Psoas muscle (tissue), 8 donors: ENCODE results near the gene ANGPT4. TPM values are rescaled to one million over a fixed set of nuclear protein-coding genes. Genes with fewer than 3 reads are reported as not detected.

ENCODE experiments used
- ATAC-seq, 4 donors: fragments of 200-7000 bp; cut with Tn5 transposase; one replicate each; pipeline ENCODE4 v1.9.1; 2020; ENCODE audit warnings: moderate library complexity in 3 of 4, mild to moderate bottlenecking in 2 of 4
- DNase-seq, 2 donors: peaks; one replicate each; pipeline ENCODE4 v3.0.0-alpha.2; 2020
- H3K27ac ChIP-seq: fragments of 200-600 bp; one replicate; pipeline ENCODE4 v1.8.0; 2022
- H3K27me3 ChIP-seq, 3 donors: fragments of 200-600 bp in 1 of 3; one replicate each; pipeline versions ENCODE4 v1.6.1 to v1.8.0; 2013 to 2022; ENCODE audit warnings: low read length in 2 of 3, mild to moderate bottlenecking in 2 of 3, moderate library complexity in 1 of 3; ENCODE audit not compliant: insufficient read depth in 3 of 3
- H3K36me3 ChIP-seq, 2 donors: fragments of 200-600 bp in 1 of 2; one replicate each; pipeline versions ENCODE4 v1.6.1 to v1.8.0; 2013 to 2022; ENCODE audit warnings: low read depth in 1 of 2, mild to moderate bottlenecking in 1 of 2, moderate library complexity in 1 of 2; ENCODE audit not compliant: insufficient read depth in 1 of 2
- H3K4me1 ChIP-seq: fragments of 200-600 bp; one replicate; pipeline ENCODE4 v1.8.0; 2022
- H3K4me3 ChIP-seq: fragments of 200-600 bp; one replicate; pipeline ENCODE4 v1.8.0; 2022; ENCODE audit warnings: mild to moderate bottlenecking
- H3K9me3 ChIP-seq: fragments of 200-600 bp; one replicate; pipeline ENCODE4 v1.8.0; 2022
- WGBS, 3 donors: extraction: QIAGEN DNeasy Blood & Tissue Kit; methylation state at CpG; one replicate each; pipeline versions ENCODE4 v1.1.6 to v1.1.7; 2013; 5-methylcytosine and 5-hydroxymethylcytosine counted together
- intact Hi-C, 2 donors: fragments of 100-400 bp; cut with DNase I; formaldehyde crosslinking; loops; one replicate each; pipeline versions ENCODE4 v1.11.0 to v1.14.2; 2022
- polyA plus RNA-seq, 3 donors: library from polyadenylated mRNA; stranded (reverse); fragments of 200-250 nt; gene quantifications; one replicate each; pipeline ENCODE4 v1.2.3, GENCODE V29; 2013
- total RNA-seq, 4 donors: library from RNA; stranded (reverse); fragmentation: NEBNext Ultra II Directional in 2 of 4; extraction: Animal tissue kit (Norgen Biotek cat#: 25700) in 2 of 4; gene quantifications; one replicate each; pipeline versions ENCODE4 v1.2.1 to v1.2.4, GENCODE V29; 2021 to 2023
- TF ChIP-seq, protein P1 (sequence below): fragments of 200-600 bp; IDR thresholded peaks from one replicate; pipeline ENCODE4 v1.8.0; 2022; ENCODE audit warnings: antibody characterized with exemption
- donor health status: healthy with polysubstance abuse.
- donor health status: DM: no; HTN: no; CAD: no; lungs with moderate emphysema.
- donor health status: Bipolar disorder and iron deficiency.
- donor health status: healthy.
- donor health status: DM: yes; HTN: yes; CAD: no.
- donor health status: DM: no; HTN: no; CAD: no.
- donor health status: DM: no; HTN: no; CAD: no.
- donor health status: DM: yes; HTN: yes; CAD: no.

ANGPT4 gene
- total and polyA plus RNA-seq, 7 donors = 0.03 to 0.14 (median 0.06) TPM; not detected in 2

DNA sequence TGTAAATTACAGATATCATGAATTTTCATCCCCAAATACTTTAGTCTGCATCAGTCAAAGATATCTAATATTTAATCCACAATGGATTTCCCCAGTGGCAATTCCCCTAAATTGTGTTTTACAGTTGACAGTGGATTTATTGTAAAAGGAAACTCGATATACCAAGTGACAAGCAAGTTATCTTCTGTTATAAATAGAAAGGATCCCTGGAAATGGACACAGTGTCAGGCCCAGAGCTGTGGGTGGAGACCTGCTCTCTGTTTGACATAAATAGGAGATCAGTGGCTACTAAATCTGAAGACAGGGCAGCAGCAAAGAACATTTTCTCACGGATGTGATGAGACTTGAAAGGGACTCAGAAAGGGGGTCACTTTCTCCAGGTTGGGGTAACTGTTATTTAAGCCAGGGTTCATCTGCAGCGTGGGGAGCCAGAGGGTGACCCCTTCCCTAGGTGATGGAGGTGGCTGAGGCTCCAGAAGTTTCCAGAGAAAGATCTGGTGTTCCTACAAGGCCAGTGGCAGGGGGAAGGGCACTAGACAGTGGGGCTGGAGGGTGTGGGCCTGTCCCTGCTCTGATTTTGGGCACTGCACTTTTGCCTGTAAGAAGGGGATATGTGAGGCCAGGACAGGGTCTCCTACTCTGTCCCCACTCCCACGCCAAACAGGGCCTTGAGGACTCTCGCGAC is 94.9 kb downstream of the ANGPT4 start:
- ATAC-seq (peak; percentile 52 to 87 (median 78)), DNase-seq (no peak)
- H3K4me1 ChIP-seq = peaks cover 42% of the 10 kb centered on the region
- 46 to 56% (median 49%) methylated on average over 6 of the region's 6 CpGs for WGBS, 3 donors
- TF ChIP-seq, protein P1, sequence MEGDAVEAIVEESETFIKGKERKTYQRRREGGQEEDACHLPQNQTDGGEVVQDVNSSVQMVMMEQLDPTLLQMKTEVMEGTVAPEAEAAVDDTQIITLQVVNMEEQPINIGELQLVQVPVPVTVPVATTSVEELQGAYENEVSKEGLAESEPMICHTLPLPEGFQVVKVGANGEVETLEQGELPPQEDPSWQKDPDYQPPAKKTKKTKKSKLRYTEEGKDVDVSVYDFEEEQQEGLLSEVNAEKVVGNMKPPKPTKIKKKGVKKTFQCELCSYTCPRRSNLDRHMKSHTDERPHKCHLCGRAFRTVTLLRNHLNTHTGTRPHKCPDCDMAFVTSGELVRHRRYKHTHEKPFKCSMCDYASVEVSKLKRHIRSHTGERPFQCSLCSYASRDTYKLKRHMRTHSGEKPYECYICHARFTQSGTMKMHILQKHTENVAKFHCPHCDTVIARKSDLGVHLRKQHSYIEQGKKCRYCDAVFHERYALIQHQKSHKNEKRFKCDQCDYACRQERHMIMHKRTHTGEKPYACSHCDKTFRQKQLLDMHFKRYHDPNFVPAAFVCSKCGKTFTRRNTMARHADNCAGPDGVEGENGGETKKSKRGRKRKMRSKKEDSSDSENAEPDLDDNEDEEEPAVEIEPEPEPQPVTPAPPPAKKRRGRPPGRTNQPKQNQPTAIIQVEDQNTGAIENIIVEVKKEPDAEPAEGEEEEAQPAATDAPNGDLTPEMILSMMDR = no peak
- H3K36me3 ChIP-seq = no peaks in the 10 kb centered on the region
- H3K27ac ChIP-seq = peak overlapping the region; percentile 76
- intact Hi-C loops = no loop called here
- H3K4me3 ChIP-seq = no peak overlapping the region
- H3K9me3 ChIP-seq = no peaks in the 10 kb centered on the region
- H3K27me3 ChIP-seq = no peaks in the 10 kb centered on the region

- WGBS, 3 donors = 94 to 99% (median 95%) methylated on average over 3 of the region's 3 CpGs
- no peak overlapping the region for H3K27ac ChIP-seq
- ATAC-seq = no peak
- intact Hi-C loops = no loop called here
- no peaks in the 10 kb centered on the region for H3K27me3 ChIP-seq
- no peaks in the 10 kb centered on the region for H3K36me3 ChIP-seq
- TF ChIP-seq, protein P1 = no peak
- no peak for DNase-seq
- no peak overlapping the region for H3K4me3 ChIP-seq
- H3K9me3 ChIP-seq = no peaks in the 10 kb centered on the region
- peaks cover 37% of the 10 kb centered on the region for H3K4me1 ChIP-seq
These were observed 95.7 kb downstream of the ANGPT4 start for GRCh38 chr20:820323-820953.

Other genes with a start within 250 kb of the ANGPT4 start
- gene SCRT2, start 240.5 kb downstream of the ANGPT4 start, total RNA-seq = not detected
- gene SCRT2, start 240.5 kb downstream of the ANGPT4 start, polyA plus RNA-seq = not detected
- 1 to 10 TPM in 1 of 4 donors, under 1 TPM in 3; 0.37 to 1.1 (median 0.87) TPM for gene SLC52A3, start 147.8 kb downstream of the ANGPT4 start, total RNA-seq
- gene SLC52A3, start 147.8 kb downstream of the ANGPT4 start, polyA plus RNA-seq = under 1 TPM; 0.32 to 0.62 (median 0.43) TPM
- 1 to 10 TPM in 2 of 4 donors, under 1 TPM in 2; 0.83 to 3.4 (median 1.9) TPM for gene FAM110A, start 82.6 kb downstream of the ANGPT4 start, total RNA-seq
- gene FAM110A, start 82.6 kb downstream of the ANGPT4 start, polyA plus RNA-seq = 1 to 10 TPM; 1.4 to 2.5 (median 2.4) TPM
- gene RSPO4, start 86.0 kb upstream of the ANGPT4 start, total RNA-seq = under 1 TPM in 1 of 4 donors, not detected in 3; 0.13 TPM
- gene RSPO4, start 86.0 kb upstream of the ANGPT4 start, polyA plus RNA-seq = under 1 TPM in 2 of 3 donors, not detected in 1; 0.01 to 0.03 TPM
- 100 to 1,000 TPM; 137 to 159 (median 144) TPM for gene PSMF1, start 202.3 kb upstream of the ANGPT4 start, total RNA-seq
- 100 to 1,000 TPM in 1 of 3 donors, 10 to 100 TPM in 2; 81.0 to 129 (median 89.8) TPM for gene PSMF1, start 202.3 kb upstream of the ANGPT4 start, polyA plus RNA-seq